Measurements from ENCODE around the gene INSL3.

DNA sequence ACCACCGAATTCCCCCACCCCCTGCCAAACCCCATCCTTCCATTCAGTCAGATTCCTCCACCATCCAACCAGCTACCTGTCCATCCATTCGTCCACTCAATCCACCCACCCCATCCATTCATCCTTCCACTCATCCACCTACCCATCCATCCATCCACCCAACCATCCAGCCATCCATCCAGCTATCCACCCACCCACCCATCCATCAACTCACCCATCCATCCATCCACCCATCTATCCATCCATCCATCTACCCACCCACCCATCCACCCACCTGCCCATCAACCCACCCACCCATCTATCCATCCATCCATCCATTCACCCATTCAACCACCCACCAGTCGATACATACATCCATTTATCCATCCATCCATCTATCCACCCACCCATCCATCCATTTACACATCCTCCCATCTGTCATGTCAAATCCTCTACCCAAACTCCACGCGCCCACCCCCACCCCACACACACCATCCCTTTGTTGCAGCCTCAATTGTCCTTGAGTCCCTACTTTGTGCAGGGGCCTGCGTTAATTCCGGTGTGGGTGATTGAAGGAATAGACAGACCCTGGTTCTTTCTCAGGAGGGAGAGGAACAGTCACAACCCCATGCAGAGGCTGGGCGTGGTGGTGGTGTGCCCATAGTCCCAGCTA lies 45.1 kb upstream of the INSL3 start:
- TF ChIP-seq, protein P1, sequence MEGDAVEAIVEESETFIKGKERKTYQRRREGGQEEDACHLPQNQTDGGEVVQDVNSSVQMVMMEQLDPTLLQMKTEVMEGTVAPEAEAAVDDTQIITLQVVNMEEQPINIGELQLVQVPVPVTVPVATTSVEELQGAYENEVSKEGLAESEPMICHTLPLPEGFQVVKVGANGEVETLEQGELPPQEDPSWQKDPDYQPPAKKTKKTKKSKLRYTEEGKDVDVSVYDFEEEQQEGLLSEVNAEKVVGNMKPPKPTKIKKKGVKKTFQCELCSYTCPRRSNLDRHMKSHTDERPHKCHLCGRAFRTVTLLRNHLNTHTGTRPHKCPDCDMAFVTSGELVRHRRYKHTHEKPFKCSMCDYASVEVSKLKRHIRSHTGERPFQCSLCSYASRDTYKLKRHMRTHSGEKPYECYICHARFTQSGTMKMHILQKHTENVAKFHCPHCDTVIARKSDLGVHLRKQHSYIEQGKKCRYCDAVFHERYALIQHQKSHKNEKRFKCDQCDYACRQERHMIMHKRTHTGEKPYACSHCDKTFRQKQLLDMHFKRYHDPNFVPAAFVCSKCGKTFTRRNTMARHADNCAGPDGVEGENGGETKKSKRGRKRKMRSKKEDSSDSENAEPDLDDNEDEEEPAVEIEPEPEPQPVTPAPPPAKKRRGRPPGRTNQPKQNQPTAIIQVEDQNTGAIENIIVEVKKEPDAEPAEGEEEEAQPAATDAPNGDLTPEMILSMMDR (IDR thresholded peaks at IDR 0.05) = no peak
- no peak for TF ChIP-seq POLR2A (IDR thresholded peaks at IDR 0.05)
